A673 (cell line): ENCODE data around the gene STXBP5. TPM values are rescaled to one million over a fixed set of nuclear protein-coding genes. Genes with fewer than 3 reads are reported as not detected.

ENCODE experiments used
- BruUV-seq: library from RNA; stranded (reverse); fragments of 400-500 nt; replicated peaks from 2 replicates; lab custom pipeline; 2021; lab: Mats Ljungman, UMichigan
- CTCF ChIA-PET: fragments of 300-600 bp; sonication (Branson Sonifier 250); formaldehyde crosslinking; loops from one replicate; lab custom pipeline; 2022; ENCODE audit warnings: antibody characterized with exemption; lab: Charles Lee
- POLR2A ChIA-PET: fragments of 300-600 bp; sonication (Branson Sonifier 250); formaldehyde crosslinking; loops from one replicate; lab custom pipeline; 2022; ENCODE audit warnings: antibody characterized with exemption; ENCODE audit not compliant: low non-redundant PET; lab: Charles Lee
- DNase-seq: peaks from one replicate; pipeline ENCODE4 v3.0.0-alpha.2; 2015; ENCODE audit warnings: low spot score
- H3K27ac ChIP-seq: fragments of 200-600 bp; sonication (generic); 2 replicates; pipeline ENCODE4 v1.5.1; 2016; ENCODE audit warnings: mixed run types, low read depth, mild to moderate bottlenecking, mixed read lengths, antibody characterized with exemption, low read length; ENCODE audit not compliant: poor library complexity, severe bottlenecking
- H3K27me3 ChIP-seq: fragments of 200-600 bp; sonication (generic); replicated peaks from 2 replicates; pipeline ENCODE4 v1.6.1; 2017; ENCODE audit warnings: mixed run types, low read depth, mild to moderate bottlenecking, mixed read lengths, antibody characterized with exemption, low read length; ENCODE audit not compliant: insufficient read depth, poor library complexity
- H3K36me3 ChIP-seq: fragments of 200-600 bp; sonication (generic); 2 replicates; pipeline ENCODE4 v1.6.1; 2016; ENCODE audit warnings: mixed run types, mild to moderate bottlenecking, mixed read lengths, antibody characterized with exemption, low read length; ENCODE audit not compliant: insufficient read depth, poor library complexity, severe bottlenecking
- H3K4me1 ChIP-seq: fragments of 200-600 bp; sonication (generic); 2 replicates; pipeline ENCODE4 v1.6.1; 2017; ENCODE audit warnings: mixed run types, mild to moderate bottlenecking, mixed read lengths, antibody characterized with exemption, low read length; ENCODE audit not compliant: insufficient read depth, poor library complexity, severe bottlenecking
- H3K4me3 ChIP-seq: fragments of 200-600 bp; sonication (generic); 2 replicates; pipeline ENCODE4 v1.5.1; 2016; ENCODE audit warnings: low read depth, mixed run types, mild to moderate bottlenecking, mixed read lengths, low read length; ENCODE audit not compliant: poor library complexity, severe bottlenecking
- H3K9me3 ChIP-seq: fragments of 200-600 bp; sonication (generic); 2 replicates; pipeline ENCODE4 v1.6.1; 2016; ENCODE audit warnings: mixed run types, low read depth, mild to moderate bottlenecking, mixed read lengths, antibody characterized with exemption, low read length; ENCODE audit not compliant: poor library complexity, severe bottlenecking
- CTCF ChIP-seq: fragments of 300-800, 200-600 bp; sonication (generic); conservative IDR thresholded peaks from 2 replicates; pipeline ENCODE4 v1.5.1; 2017; ENCODE audit warnings: low read depth, mild to moderate bottlenecking, antibody characterized with exemption, low read length, moderate library complexity, mixed read lengths
- EZH2 ChIP-seq: fragments of 200-600 bp; sonication (generic); IDR thresholded peaks from 2 replicates; pipeline ENCODE4 v1.6.1; 2017; ENCODE audit warnings: borderline replicate concordance, low read depth, mild to moderate bottlenecking, mixed read lengths, antibody characterized with exemption, low read length; ENCODE audit not compliant: poor library complexity, severe bottlenecking
- intact Hi-C: fragments of 100-400 bp; cut with micrococcal nuclease; formaldehyde crosslinking; loops from one replicate; pipeline ENCODE4 v1.10.0; 2022; ENCODE audit not compliant: unreplicated experiment
- total RNA-seq: library from RNA; stranded (reverse); gene quantifications from 2 replicates; pipeline ENCODE4 v1.2.3, GENCODE V29; 2021

Gene STXBP5
- total RNA-seq, 1 experiment from 2014 or later: 14.5 TPM

- H3K4me3 ChIP-seq: no peak overlapping the region
- intact Hi-C loops: no loop called here
- POLR2A ChIA-PET: no interaction called here
- no peaks in the 10 kb centered on the region for H3K27me3 ChIP-seq
- CTCF ChIA-PET: no interaction called here
- DNase-seq: no peak
- TF ChIP-seq CTCF: no peak
- TF ChIP-seq EZH2: no peak
- H3K4me1 ChIP-seq: no peaks in the 10 kb centered on the region
- no peaks in the 10 kb centered on the region for H3K9me3 ChIP-seq
- H3K27ac ChIP-seq: no peak overlapping the region
- no TSS peak for BruUV-seq
- no peaks in the 10 kb centered on the region for H3K36me3 ChIP-seq
These were observed 23.6 kb downstream of the STXBP5 start for GRCh38 chr6:147227770-147228320.

GRCh38 chr6:147231589-147231988 is 27.4 kb downstream of the STXBP5 start:
- no peak for DNase-seq
- Histone ChIP-seq H3K4me1 (no peaks in the 10 kb centered on the region), H3K27ac (no peak overlapping the region), H3K9me3 (no peaks in the 10 kb centered on the region), H3K36me3 (no peaks in the 10 kb centered on the region), H3K27me3 (no peaks in the 10 kb centered on the region), H3K4me3 (no peak overlapping the region)
- intact Hi-C loops: no loop called here
- POLR2A ChIA-PET: no interaction called here
- CTCF ChIA-PET: no interaction called here
- TF ChIP-seq EZH2 (no peak), CTCF (no peak)
- no TSS peak for BruUV-seq

GRCh38 chr6:147234685-147235084 is 30.5 kb downstream of the STXBP5 start:
- no peak for DNase-seq
- POLR2A ChIA-PET: no interaction called here
- H3K27ac ChIP-seq: no peak overlapping the region
- H3K4me3 ChIP-seq: no peak overlapping the region
- TF ChIP-seq CTCF (no peak), EZH2 (no peak)
- intact Hi-C loops: no loop called here
- H3K4me1 ChIP-seq: no peaks in the 10 kb centered on the region
- H3K27me3 ChIP-seq: no peaks in the 10 kb centered on the region
- H3K9me3 ChIP-seq: no peaks in the 10 kb centered on the region
- no TSS peak for BruUV-seq
- no peaks in the 10 kb centered on the region for H3K36me3 ChIP-seq
- CTCF ChIA-PET: no interaction called here
